Activated CD4-positive, alpha-beta T cell treated with anti-CD3 and anti-CD28 coated beads for 4 hours (primary cell): ENCODE measurements around the gene MIPOL1.

Source experiments
- DNase-seq, 2 donors: peaks; one replicate each; pipeline ENCODE4 v3.0.0-alpha.2; 2020

Gene MIPOL1

DNA sequence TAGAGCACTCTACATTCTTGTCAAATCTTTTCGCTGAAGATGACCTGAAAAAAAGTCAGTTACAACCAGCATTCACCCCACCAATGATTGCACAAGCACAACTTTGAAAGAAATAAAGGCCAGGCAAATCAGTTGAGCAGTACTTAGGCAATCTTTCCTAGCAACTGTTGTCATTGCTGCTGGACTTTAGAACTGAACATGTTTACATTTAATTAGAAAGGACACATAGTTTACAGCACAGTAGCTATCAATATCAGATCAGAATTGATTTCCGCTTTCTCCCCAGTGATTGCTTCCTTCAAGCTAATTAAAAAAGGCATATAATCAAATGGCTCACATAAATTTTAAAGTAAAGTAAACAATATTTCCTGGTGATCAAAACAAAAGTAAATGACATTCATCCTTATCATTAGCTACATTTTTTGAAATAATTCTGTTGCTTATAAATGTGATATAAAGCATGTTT, 268.9 kb downstream of the MIPOL1 start:
- no peak for DNase-seq

- no peak for DNase-seq
Observed at GRCh38 chr14:37469650-37470049, 271.9 kb downstream of the MIPOL1 start.

DNA sequence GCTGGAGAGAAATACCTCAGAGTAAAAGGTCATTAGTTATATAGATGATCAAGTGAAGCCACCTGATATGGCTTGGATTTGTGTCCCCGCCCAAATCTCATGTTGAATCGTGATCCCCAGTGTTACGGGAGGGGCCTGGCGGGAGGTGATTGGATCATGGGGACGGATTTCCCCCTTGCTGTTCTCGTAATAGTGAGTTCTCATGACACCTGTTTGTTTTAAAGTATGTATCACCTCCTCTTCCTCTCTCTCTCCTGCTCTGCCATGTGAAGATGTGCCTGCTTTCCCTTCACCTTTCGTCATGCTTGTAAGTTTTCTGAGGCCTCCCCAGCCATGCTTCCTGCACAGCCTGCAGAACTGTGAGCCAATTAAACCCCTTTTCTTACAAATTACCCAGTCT, 272.5 kb downstream of the MIPOL1 start:
- no peak for DNase-seq

- DNase-seq: no peak
Observed at GRCh38 chr14:37472906-37473305, 275.2 kb downstream of the MIPOL1 start.

DNA sequence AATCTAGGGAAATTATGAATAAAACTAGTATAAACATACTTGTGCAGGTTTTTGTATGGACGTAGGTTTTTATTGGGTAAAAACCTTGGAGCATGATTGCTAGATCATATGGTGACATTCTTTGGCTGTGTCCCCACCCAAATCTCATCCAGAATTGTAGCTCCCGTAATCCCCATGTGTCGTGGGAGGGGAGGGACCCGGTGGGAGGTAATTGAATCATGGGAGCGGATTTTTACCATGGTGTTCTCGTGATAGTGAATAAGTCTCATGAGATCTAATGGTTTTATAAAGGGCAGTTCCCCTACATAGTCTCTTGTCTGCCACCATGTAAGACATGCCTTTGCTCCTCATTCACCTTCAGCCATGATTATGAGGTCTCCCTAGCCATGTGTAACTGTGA, 276.5 kb downstream of the MIPOL1 start:
- DNase-seq: no peak

DNA sequence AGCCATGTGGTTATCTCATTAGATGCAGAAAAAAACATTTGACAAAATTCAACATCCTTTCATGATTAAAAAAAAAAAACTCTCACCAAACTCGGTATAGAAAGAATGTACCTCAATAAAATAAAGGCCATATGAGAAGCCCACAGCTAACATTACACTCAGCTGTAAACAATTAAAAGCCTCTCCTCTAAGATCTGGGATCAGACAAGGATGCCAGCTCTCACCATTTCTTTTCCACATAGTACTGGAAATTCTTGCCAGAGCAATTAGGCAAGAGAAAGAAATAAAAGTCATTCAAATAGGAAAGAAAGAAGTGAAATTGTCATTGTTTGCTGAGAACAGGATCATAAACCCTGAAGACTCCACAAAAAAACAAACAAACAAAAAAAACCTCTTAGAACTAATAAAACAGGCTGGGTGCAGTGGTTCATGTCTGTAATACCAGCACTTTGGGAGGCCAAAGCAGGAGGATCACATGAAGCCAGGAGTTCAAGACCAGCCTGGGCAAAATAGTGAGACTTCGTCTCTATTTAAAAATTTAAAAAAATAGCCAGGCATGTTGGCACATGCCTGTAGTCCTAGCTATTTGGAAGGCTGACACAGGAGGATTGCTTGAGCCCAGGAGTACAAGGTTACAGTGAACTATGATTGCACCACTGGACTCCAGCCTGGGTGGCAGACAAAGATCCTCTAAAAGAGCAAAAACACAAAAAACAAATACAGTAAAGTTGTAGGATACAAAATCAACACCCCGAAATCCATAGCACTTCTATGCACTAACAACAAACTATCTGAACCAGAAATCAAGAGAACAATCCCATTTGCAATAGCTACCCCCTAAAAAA, 282.9 kb downstream of the MIPOL1 start:
- no peak for DNase-seq

GRCh38 chr14:37482428-37482827, 284.7 kb downstream of the MIPOL1 start:
- no peak for DNase-seq

GRCh38 chr14:37483672-37484071, 285.9 kb downstream of the MIPOL1 start:
- no peak for DNase-seq

DNA sequence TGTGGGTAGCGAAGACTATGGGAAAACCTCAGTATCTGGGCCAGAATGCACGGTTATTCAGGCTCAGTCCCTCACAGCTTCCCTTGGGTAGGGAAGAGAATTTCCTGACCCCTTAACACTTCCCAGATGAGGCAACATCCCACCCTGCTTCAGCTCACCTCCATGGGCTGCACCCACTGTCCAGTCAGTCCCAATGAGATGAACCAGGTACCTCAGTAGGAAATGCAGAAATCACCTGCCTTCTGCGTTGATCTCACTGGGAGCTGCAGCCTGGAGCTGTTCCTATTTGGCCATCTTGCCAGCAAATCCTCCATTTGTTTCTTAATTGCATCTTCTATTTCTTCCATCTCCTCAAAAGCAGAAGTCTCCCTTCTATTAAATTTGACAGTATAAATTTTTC, 292.9 kb downstream of the MIPOL1 start:
- no peak for DNase-seq

- DNase-seq: no peak
Observed at GRCh38 chr14:37491076-37491475, 293.3 kb downstream of the MIPOL1 start.

- DNase-seq: no peak
Observed at GRCh38 chr14:37493606-37494005, 295.9 kb downstream of the MIPOL1 start.

DNA sequence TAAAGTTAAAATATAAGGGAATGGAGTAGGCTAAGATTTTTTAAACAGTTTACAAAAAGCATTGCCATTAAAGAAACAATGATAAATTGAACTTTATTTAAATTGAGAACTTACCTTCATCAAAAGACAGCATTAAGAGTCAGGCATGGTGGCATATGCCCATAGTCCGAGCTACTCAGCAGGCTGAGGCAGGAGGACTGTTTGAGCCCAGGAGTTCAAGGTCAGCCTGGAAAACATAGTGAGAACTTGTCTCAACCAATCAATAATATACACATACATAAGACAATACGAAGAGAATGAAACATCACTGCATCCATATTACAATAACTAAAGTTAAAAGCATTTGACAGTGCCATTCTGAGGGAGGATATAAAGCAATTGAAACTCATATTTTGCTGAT, 299.7 kb downstream of the MIPOL1 start:
- no peak for DNase-seq

GRCh38 chr14:37501877-37502276, 304.1 kb downstream of the MIPOL1 start:
- DNase-seq: no peak

DNA sequence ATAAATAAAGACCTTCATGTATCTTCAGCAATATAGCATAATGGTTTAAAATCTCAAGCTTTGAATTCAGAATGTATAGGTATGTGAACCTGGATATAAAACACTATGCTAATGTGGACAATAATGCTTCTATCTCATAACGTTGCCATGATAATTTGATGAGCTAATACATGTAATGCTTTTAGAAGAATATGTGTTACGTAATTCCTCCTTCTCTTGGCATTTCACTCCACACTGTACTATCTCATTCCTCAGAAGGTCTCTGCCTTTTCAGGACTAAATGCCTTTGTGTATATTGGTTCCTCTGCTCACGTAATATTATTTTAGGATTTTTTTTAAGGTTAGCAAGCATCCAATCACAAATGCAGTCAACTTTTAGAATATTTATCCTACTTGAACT, 310.8 kb downstream of the MIPOL1 start:
- no peak for DNase-seq

GRCh38 chr14:37512173-37512572, 314.4 kb downstream of the MIPOL1 start:
- no peak for DNase-seq

- no peak for DNase-seq
Observed at GRCh38 chr14:37515771-37516170, 318.0 kb downstream of the MIPOL1 start.

- DNase-seq: no peak
Observed at GRCh38 chr14:37526994-37527393, 329.3 kb downstream of the MIPOL1 start.

- DNase-seq: no peak
Observed at GRCh38 chr14:37539992-37540391, 342.3 kb downstream of the MIPOL1 start.

GRCh38 chr14:37544407-37544806, 346.7 kb downstream of the MIPOL1 start:
- DNase-seq: no peak

DNA sequence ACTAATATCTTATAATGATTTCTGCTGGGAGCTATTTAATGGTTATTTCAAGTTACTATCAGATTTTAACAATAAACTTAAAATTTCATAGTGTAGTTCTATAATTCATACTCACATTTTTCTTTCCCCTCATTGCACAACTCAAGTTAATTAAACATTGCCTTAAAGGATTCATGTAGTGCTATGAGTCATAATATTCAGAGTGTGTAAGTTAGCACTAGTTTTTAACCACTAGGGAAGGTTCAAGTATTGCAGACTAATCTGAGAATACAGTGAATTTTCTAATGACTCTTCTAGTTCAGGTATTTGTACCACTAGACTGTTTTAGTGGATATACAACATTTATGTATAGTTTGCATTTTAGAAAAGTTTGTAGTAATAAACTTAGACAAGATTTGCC, 347.4 kb downstream of the MIPOL1 start:
- no peak for DNase-seq

- DNase-seq: no peak
Observed at GRCh38 chr14:37546621-37547447, 349.1 kb downstream of the MIPOL1 start.

- DNase-seq: no peak
Observed at GRCh38 chr14:37550511-37550910, 352.8 kb downstream of the MIPOL1 start.

DNA sequence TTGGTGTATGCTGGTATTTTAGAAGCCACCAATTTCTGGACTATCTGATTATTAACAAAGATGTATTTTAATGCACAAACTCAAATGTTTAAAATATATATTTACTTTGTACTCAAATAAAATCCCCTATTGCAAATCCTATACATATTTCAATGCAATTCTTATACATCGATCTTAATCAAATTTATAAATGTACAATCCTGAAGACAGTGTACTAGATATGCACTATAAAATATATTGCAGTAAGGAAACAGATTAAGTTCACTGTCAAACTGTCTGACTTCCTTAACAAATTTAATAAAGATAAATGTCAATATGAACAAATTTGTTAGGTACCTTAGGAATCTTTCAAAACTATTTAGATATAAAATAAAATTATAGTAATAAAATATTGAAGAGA, 353.4 kb downstream of the MIPOL1 start:
- no peak for DNase-seq

DNA sequence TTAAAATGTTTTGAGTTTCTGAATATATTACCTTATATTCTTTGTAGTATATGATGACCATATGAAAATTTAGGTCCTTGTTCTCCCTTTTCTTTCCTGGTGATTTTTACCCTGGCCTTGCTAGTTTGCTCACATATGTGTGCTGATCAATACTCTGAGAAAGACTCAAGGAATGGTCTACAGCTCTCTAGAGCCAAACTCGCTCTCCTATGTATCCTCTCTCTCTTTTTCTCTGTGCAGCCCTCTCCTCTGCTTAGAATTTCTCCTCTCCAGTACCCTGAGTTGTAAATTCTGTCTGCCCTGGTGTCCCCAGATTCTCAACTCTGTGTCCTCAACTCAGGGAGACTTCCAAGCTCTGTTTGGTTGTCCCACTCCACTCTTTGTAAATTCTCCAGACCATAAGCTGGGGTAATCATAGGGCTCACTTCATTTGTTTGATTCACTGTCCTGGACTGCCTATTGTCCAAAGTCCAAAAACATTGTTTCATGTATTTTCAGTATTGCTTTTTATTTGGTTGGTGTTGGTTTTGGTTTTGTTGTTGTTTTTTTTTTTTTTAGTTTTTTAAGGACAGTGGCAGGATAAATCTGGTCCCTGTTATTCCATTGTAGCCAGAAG, 356.3 kb downstream of the MIPOL1 start:
- DNase-seq: no peak
